Mucosa of stomach (tissue), 1 donor: ENCODE measurements around the gene TLN1.

Source experiments
- H3K27me3 ChIP-seq: one replicate; pipeline ENCODE4 v1.7.0; 2013; ENCODE audit warnings: mild to moderate bottlenecking, low read length; ENCODE audit not compliant: control insufficient read depth, insufficient read depth
- H3K36me3 ChIP-seq: one replicate; pipeline ENCODE4 v1.7.0; 2013; ENCODE audit warnings: low read length; ENCODE audit not compliant: control insufficient read depth, insufficient read depth
- H3K4me1 ChIP-seq: one replicate; pipeline ENCODE4 v1.7.0; 2013; ENCODE audit warnings: mild to moderate bottlenecking, low read length; ENCODE audit not compliant: control insufficient read depth, insufficient read depth
- H3K4me3 ChIP-seq: one replicate; pipeline ENCODE4 v1.7.0; 2013; ENCODE audit warnings: low read length
- H3K9ac ChIP-seq: one replicate; pipeline ENCODE4 v1.7.0; 2013; ENCODE audit warnings: mild to moderate bottlenecking, low read length, moderate library complexity
- H3K9me3 ChIP-seq: one replicate; pipeline ENCODE4 v1.7.0; 2013; ENCODE audit warnings: mild to moderate bottlenecking, low read length, moderate library complexity; ENCODE audit not compliant: control insufficient read depth
- donor health status: Pancreatic carcinoma.

The TLN1 gene

GRCh38 chr9:35749515-35750255 lies 17.7 kb upstream of the TLN1 start:
- peak overlapping the region; percentile 93 for H3K9ac ChIP-seq
- H3K36me3 ChIP-seq: peaks cover 27% of the 10 kb centered on the region
- no peaks in the 10 kb centered on the region for H3K27me3 ChIP-seq
- no peaks in the 10 kb centered on the region for H3K9me3 ChIP-seq
- peaks cover 31% of the 10 kb centered on the region for H3K4me1 ChIP-seq
- peak overlapping the region; percentile 75 for H3K4me3 ChIP-seq

- Histone ChIP-seq H3K4me1 (peaks cover 31% of the 10 kb centered on the region), H3K36me3 (peaks cover 34% of the 10 kb centered on the region)
Measured at GRCh38 chr9:35748858-35749514, 17.0 kb upstream of the TLN1 start, which contains the start of the genes GBA2 and RGP1. TSS of gene GBA2 (minus strand) at chr9:35749228. CDS start at chr9:35748704, 524 bp downstream. TSS of gene RGP1 (plus strand) at chr9:35749287. CDS start at chr9:35749756, 469 bp downstream.

GRCh38 chr9:35748242-35748857 lies 16.4 kb upstream of the TLN1 start:
- no peaks in the 10 kb centered on the region for H3K27me3 ChIP-seq
- no peaks in the 10 kb centered on the region for H3K9me3 ChIP-seq
- peaks cover 33% of the 10 kb centered on the region for H3K36me3 ChIP-seq
- peak overlapping the region; percentile 93 for H3K9ac ChIP-seq
- H3K4me3 ChIP-seq: peak overlapping the region; percentile 60
- H3K4me1 ChIP-seq: peaks cover 31% of the 10 kb centered on the region

More at GRCh38 chr9:35748858-35749514, 17.0 kb upstream of the TLN1 start, which contains the start of the genes GBA2 and RGP1:
- Histone ChIP-seq H3K9ac (peak within 1 kb of the TSS; percentile 93), H3K27me3 (no peaks in the 10 kb centered on the region), H3K9me3 (no peaks in the 10 kb centered on the region), H3K4me3 (peak within 1 kb of the TSS; percentile 75)

GRCh38 chr9:35746583-35746982 lies 14.6 kb upstream of the TLN1 start:
- Histone ChIP-seq H3K36me3 (peaks cover 32% of the 10 kb centered on the region), H3K4me1 (peaks cover 31% of the 10 kb centered on the region)

GRCh38 chr9:35745569-35745968 lies 13.6 kb upstream of the TLN1 start:
- Histone ChIP-seq H3K9me3 (no peaks in the 10 kb centered on the region), H3K36me3 (peaks cover 24% of the 10 kb centered on the region), H3K27me3 (no peaks in the 10 kb centered on the region), H3K4me3 (no peak overlapping the region), H3K9ac (peak overlapping the region; percentile 14), H3K4me1 (peaks cover 28% of the 10 kb centered on the region)

More at GRCh38 chr9:35746583-35746982, 14.6 kb upstream of the TLN1 start:
- Histone ChIP-seq H3K4me3 (peak overlapping the region; percentile 60), H3K27me3 (no peaks in the 10 kb centered on the region), H3K9ac (peak overlapping the region; percentile 93), H3K9me3 (no peaks in the 10 kb centered on the region)

GRCh38 chr9:35743880-35744518 lies 12.0 kb upstream of the TLN1 start:
- Histone ChIP-seq H3K27me3 (no peaks in the 10 kb centered on the region), H3K4me3 (no peak overlapping the region), H3K36me3 (peaks cover 22% of the 10 kb centered on the region), H3K9ac (no peak overlapping the region), H3K9me3 (no peaks in the 10 kb centered on the region), H3K4me1 (peaks cover 19% of the 10 kb centered on the region)

GRCh38 chr9:35743452-35743851 lies 11.5 kb upstream of the TLN1 start:
- peaks cover 25% of the 10 kb centered on the region for H3K36me3 ChIP-seq
- H3K4me3 ChIP-seq: no peak overlapping the region
- no peak overlapping the region for H3K9ac ChIP-seq

GRCh38 chr9:35741740-35742139 lies 9.7 kb upstream of the TLN1 start:
- H3K4me1 ChIP-seq: peaks cover 9% of the 10 kb centered on the region
- H3K36me3 ChIP-seq: peaks cover 42% of the 10 kb centered on the region
- H3K27me3 ChIP-seq: no peaks in the 10 kb centered on the region
- no peak overlapping the region for H3K4me3 ChIP-seq
- H3K9ac ChIP-seq: no peak overlapping the region
- no peaks in the 10 kb centered on the region for H3K9me3 ChIP-seq

More at GRCh38 chr9:35743452-35743851, 11.5 kb upstream of the TLN1 start:
- Histone ChIP-seq H3K4me1 (peaks cover 19% of the 10 kb centered on the region), H3K9me3 (no peaks in the 10 kb centered on the region), H3K27me3 (no peaks in the 10 kb centered on the region)

- Histone ChIP-seq H3K9ac (no peak overlapping the region), H3K36me3 (peaks cover 46% of the 10 kb centered on the region), H3K27me3 (no peaks in the 10 kb centered on the region), H3K4me3 (no peak overlapping the region), H3K9me3 (no peaks in the 10 kb centered on the region), H3K4me1 (peaks cover under 1% of the 10 kb centered on the region)
Measured at GRCh38 chr9:35740243-35740642, 8.2 kb upstream of the TLN1 start.

GRCh38 chr9:35738924-35739323 lies 6.9 kb upstream of the TLN1 start:
- no peak overlapping the region for H3K4me3 ChIP-seq
- H3K36me3 ChIP-seq: peaks cover 38% of the 10 kb centered on the region
- no peaks in the 10 kb centered on the region for H3K9me3 ChIP-seq
- no peaks in the 10 kb centered on the region for H3K27me3 ChIP-seq
- H3K9ac ChIP-seq: no peak overlapping the region
- H3K4me1 ChIP-seq: peaks cover 3% of the 10 kb centered on the region

- no peak overlapping the region for H3K9ac ChIP-seq
Measured at GRCh38 chr9:35738186-35738585, 6.2 kb upstream of the TLN1 start.

More at GRCh38 chr9:35738186-35738585, 6.2 kb upstream of the TLN1 start:
- Histone ChIP-seq H3K9me3 (no peaks in the 10 kb centered on the region), H3K4me1 (peaks cover 10% of the 10 kb centered on the region), H3K27me3 (no peaks in the 10 kb centered on the region), H3K4me3 (no peak overlapping the region), H3K36me3 (peaks cover 38% of the 10 kb centered on the region)
